SK-N-SH (cell line): ENCODE measurements around the gene DIP2A.

Experiments used
- EP300 ChIP-seq, 2 experiments: IDR thresholded peaks; 2 replicates each; pipeline versions ENCODE4 v1.4.0 to v1.6.1; 2012; ENCODE audit warnings: borderline replicate concordance in 1 of 2, low read depth in 1 of 2, low read length in 1 of 2
- TF ChIP-seq, protein P1 (sequence below): fragments of 200-600 bp; sonication (generic); IDR thresholded peaks from 2 replicates; pipeline ENCODE4 v1.6.1; 2017; ENCODE audit warnings: antibody characterized with exemption, mild to moderate bottlenecking, moderate library complexity

DNA sequence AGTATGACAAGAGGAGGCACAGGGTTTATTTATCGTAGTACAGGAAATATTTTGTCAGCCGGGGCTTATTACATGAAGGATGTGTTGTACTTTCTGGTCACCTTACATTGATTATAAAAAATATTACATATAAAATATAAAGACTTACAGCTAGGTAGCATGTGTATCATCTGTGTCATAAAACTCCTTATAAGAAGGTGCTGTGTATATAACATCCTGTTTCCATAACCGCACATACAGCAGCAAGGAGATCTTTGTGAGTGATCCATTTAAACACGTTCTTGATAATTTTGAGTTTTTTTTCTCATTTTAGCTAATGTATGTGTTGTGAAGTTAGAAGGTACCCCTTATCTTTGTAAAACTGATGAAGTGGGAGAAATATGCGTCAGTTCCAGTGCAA, 86.1 kb downstream of the DIP2A start:
- TF ChIP-seq, protein P1, sequence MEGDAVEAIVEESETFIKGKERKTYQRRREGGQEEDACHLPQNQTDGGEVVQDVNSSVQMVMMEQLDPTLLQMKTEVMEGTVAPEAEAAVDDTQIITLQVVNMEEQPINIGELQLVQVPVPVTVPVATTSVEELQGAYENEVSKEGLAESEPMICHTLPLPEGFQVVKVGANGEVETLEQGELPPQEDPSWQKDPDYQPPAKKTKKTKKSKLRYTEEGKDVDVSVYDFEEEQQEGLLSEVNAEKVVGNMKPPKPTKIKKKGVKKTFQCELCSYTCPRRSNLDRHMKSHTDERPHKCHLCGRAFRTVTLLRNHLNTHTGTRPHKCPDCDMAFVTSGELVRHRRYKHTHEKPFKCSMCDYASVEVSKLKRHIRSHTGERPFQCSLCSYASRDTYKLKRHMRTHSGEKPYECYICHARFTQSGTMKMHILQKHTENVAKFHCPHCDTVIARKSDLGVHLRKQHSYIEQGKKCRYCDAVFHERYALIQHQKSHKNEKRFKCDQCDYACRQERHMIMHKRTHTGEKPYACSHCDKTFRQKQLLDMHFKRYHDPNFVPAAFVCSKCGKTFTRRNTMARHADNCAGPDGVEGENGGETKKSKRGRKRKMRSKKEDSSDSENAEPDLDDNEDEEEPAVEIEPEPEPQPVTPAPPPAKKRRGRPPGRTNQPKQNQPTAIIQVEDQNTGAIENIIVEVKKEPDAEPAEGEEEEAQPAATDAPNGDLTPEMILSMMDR: no peak
- TF ChIP-seq EP300 (IDR thresholded peaks at IDR 0.05; ENCODE audit: borderline replicate concordance in 1 of 2, low read depth in 1 of 2, low read length in 1 of 2): no peak
